Thoracic aorta (tissue), 2 donors: ENCODE data around the gene NF1. TPM values are rescaled to one million over a fixed set of nuclear protein-coding genes. Genes with fewer than 3 reads are reported as not detected.
"Not testable (repeated sequence)": the region's sequence is repeated elsewhere in the genome, so short reads cannot be mapped to it uniquely, and the experiment has no call there.

Experiments
- ATAC-seq: fragments of 150-250 bp; one replicate; pipeline ENCODE4 v1.8.0; 2017; ENCODE audit warnings: low read depth; ENCODE audit not compliant: insufficient number of reproducible peaks, low FRiP score
- DNase-seq: peaks from one replicate; pipeline ENCODE4 v3.0.0-alpha.2; 2020; ENCODE audit warnings: low spot score
- H3K27ac ChIP-seq, 2 donors: fragments of 200-600 bp; sonication (generic); 1 replicate in 1 of 2; 2 replicates in 1 of 2; pipeline ENCODE4 v1.5.1; 2016; ENCODE audit warnings: mild to moderate bottlenecking in 2 of 2, moderate library complexity in 2 of 2
- H3K27me3 ChIP-seq: fragments of 200-600 bp; sonication (generic); replicated peaks from 2 replicates; pipeline ENCODE4 v1.6.0; 2016; ENCODE audit warnings: mild to moderate bottlenecking; ENCODE audit not compliant: insufficient read depth
- H3K36me3 ChIP-seq: fragments of 200-600 bp; sonication (generic); one replicate; pipeline ENCODE4 v1.5.1; 2016
- H3K4me1 ChIP-seq, 2 donors: fragments of 200-600 bp; sonication (generic); 1 replicate in 1 of 2; 2 replicates in 1 of 2; pipeline versions ENCODE4 v1.5.1 to v1.6.0; 2016; ENCODE audit warnings: low read depth in 2 of 2, mild to moderate bottlenecking in 1 of 2; ENCODE audit not compliant: control insufficient read depth in 1 of 2
- H3K4me3 ChIP-seq: fragments of 200-600 bp; sonication (generic); 2 replicates; pipeline ENCODE4 v1.5.1; 2016; ENCODE audit warnings: mild to moderate bottlenecking
- H3K9me3 ChIP-seq: fragments of 200-600 bp; sonication (generic); 2 replicates; pipeline ENCODE4 v1.5.1; 2016
- total RNA-seq, 2 donors: library from RNA; depleted of rRNA; stranded (reverse); fragments of >200 nt; gene quantifications; one replicate each; pipeline versions ENCODE4 v1.1.0 to v1.2.3, GENCODE V29; 2016
- TF ChIP-seq, protein P1 (sequence below): fragments of 200-600 bp; sonication (generic); IDR thresholded peaks from one replicate; pipeline ENCODE4 v1.5.1; 2019; ENCODE audit warnings: antibody characterized with exemption

Gene NF1
- total RNA-seq, 2 donors from 2014 or later, result 60.9 to 105 TPM

DNA sequence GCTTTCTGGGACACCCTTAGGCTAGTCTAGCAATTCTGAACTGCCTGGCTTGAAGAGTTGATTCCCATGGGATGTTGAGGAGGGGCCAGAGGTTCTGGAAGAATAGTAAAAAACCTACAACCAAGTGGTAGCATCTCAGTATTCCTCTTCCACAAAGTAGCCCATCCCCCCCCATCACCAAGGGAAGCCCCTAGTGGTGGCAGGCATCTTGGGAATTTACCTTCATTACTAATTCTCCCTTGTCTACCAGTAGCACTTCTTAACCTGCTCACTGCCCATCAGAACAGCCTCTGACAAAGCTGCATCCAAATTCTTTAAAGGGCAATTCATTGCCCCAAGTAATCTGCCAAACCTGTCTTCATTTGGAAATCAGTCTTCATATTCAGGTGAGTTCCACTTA lies 283.9 kb downstream of the NF1 start:
- no peak overlapping the region for H3K4me3 ChIP-seq
- no peaks in the 10 kb centered on the region for H3K27me3 ChIP-seq
- no peak overlapping the region for H3K27ac ChIP-seq
- ATAC-seq, result no peak
- H3K4me1 ChIP-seq, result no peaks in the 10 kb centered on the region
- H3K9me3 ChIP-seq, result no peaks in the 10 kb centered on the region
- H3K36me3 ChIP-seq, result peaks cover 7% of the 10 kb centered on the region
- TF ChIP-seq, protein P1, sequence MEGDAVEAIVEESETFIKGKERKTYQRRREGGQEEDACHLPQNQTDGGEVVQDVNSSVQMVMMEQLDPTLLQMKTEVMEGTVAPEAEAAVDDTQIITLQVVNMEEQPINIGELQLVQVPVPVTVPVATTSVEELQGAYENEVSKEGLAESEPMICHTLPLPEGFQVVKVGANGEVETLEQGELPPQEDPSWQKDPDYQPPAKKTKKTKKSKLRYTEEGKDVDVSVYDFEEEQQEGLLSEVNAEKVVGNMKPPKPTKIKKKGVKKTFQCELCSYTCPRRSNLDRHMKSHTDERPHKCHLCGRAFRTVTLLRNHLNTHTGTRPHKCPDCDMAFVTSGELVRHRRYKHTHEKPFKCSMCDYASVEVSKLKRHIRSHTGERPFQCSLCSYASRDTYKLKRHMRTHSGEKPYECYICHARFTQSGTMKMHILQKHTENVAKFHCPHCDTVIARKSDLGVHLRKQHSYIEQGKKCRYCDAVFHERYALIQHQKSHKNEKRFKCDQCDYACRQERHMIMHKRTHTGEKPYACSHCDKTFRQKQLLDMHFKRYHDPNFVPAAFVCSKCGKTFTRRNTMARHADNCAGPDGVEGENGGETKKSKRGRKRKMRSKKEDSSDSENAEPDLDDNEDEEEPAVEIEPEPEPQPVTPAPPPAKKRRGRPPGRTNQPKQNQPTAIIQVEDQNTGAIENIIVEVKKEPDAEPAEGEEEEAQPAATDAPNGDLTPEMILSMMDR, result no peak
- no peak for DNase-seq

DNA sequence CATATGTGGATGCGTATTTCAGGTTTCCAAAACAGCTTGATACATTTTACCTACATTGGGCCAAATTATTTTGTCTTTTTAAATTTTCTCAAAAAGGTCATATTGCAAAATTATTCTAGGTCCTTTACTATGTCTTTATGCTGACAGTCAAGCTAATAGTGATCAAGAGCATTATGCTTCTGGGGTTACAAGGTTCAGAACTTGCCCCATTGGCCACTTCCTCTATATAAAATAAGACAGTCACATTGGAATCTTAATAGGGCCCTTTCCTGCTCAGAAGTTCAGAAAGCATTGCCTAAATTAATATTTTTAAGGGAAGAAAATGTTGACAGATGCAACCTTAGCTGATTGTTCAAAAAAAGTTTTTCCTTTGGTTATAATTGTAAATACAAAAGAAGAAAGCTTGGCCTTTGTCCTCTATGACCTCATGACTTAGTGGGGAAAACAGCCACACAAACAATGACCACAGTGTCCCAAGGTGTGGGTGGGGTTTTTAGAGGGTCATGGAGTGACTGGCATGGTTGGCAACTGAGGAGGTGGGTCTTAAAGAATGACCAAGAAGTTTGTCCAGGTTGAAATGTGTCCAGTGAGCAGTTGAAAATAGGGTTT lies 284.9 kb downstream of the NF1 start:
- DNase-seq (no peak), ATAC-seq (no peak)
- Histone ChIP-seq H3K36me3 (peaks cover 3% of the 10 kb centered on the region), H3K4me3 (no peak overlapping the region), H3K4me1 (no peaks in the 10 kb centered on the region), H3K27me3 (no peaks in the 10 kb centered on the region), H3K9me3 (no peaks in the 10 kb centered on the region), H3K27ac (no peak overlapping the region)
- TF ChIP-seq, protein P1, result no peak

GRCh38 chr17:31381165-31381668 lies 286.4 kb downstream of the NF1 start:
- DNase-seq, result no peak
- Histone ChIP-seq H3K4me1 (no peaks in the 10 kb centered on the region), H3K36me3 (peaks cover 3% of the 10 kb centered on the region), H3K27me3 (no peaks in the 10 kb centered on the region), H3K4me3 (no peak overlapping the region), H3K9me3 (no peaks in the 10 kb centered on the region), H3K27ac (no peak overlapping the region)
- TF ChIP-seq, protein P1, result no peak
- no peak for ATAC-seq

DNA sequence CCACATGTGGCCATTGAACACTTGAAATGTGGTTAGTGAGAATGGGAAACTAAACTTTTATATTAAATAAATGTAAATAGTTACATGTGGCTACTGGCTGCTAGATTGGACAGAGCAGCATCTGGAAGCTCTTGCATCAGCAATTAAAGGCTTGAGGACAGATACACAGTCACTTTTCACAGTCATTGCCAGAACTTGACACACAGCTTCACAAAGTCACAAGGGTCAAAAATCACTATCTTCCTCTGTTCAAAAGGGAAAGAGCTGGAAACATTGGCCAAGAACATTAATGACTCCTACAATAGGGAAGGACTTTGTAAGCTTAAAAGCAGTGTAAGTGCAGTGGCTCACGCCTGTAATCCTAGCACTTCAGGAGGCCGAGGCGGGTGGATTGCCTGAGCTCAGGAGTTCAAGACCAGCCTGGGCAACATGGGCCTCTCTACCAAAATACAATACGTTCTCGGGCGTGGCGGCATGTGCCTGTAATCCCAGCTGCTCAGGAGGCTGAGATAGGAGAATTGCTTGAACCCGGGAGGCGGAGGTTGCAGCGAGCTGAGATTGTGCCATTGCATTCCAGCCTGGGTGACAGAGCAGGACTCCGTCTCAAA lies 288.0 kb downstream of the NF1 start:
- not testable (repeated sequence) for H3K27ac ChIP-seq, H3K27me3 ChIP-seq, ATAC-seq, H3K4me3 ChIP-seq, DNase-seq, H3K36me3 ChIP-seq, H3K4me1 ChIP-seq, H3K9me3 ChIP-seq

- not testable (repeated sequence) for H3K27me3 ChIP-seq, H3K36me3 ChIP-seq, DNase-seq, H3K9me3 ChIP-seq, H3K4me3 ChIP-seq, ATAC-seq, H3K27ac ChIP-seq, H3K4me1 ChIP-seq
Observed at GRCh38 chr17:31383488-31383887, 288.7 kb downstream of the NF1 start.

DNA sequence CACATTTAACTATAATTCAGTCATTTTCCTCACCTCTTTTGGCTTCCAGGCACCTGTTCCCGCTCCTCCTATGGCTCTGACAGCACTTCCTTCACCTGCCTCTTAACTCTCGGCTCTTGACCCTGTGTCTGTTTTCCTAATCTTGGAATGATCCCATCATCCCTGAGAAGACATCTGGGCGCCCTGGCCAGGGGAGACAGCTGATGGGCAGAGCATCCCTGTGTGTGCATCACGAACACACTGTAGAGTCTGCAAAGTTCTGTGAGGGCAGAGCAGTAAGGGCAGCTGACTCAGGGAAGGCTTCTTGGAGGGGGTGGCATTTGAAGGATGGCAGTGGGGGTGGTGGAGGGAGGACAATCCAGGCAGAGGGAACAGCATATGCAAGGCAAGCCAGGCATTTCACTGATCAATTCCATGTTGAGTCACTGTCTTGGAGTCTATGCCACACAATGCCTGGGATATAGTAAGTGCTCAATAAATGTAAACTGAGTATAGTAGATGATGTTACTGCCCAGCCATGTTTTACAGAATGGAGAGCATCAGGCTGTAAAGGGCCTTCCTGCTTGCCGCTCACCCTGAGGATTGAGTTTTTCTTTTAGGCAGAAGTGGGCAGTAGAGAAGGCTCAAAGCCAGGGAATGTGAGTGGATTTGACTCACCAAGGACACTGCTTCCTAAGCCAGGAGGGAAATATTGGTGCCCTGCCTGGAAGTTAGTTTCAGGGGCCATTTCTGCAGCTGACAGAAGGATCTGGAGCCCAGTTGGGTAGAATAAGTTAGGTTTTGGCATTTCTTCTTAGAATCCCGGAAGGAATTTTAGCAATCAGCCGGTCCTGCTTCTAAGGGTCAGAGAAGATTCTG lies 290.9 kb downstream of the NF1 start:
- H3K4me3 ChIP-seq, result no peak overlapping the region
- H3K27ac ChIP-seq, result no peak overlapping the region
- no peak for DNase-seq
- H3K9me3 ChIP-seq, result no peaks in the 10 kb centered on the region
- no peaks in the 10 kb centered on the region for H3K4me1 ChIP-seq
- TF ChIP-seq, protein P1, result no peak
- no peaks in the 10 kb centered on the region for H3K36me3 ChIP-seq
- no peaks in the 10 kb centered on the region for H3K27me3 ChIP-seq
- ATAC-seq, result no peak
